HL-60 (cell line): Measurements from ENCODE around the gene TPGS2.
A peak's percentile ranks its signal among the peaks of the same experiment; 100 is the strongest.

Experiments
- DNase-seq, 2 experiments: peaks; one replicate each; pipeline ENCODE4 v3.0.0-alpha.2; 2010 to 2020; ENCODE audit warnings: low read depth in 1 of 2, low spot score in 1 of 2
- H3K27ac ChIP-seq: fragments of 250-450 bp; sonication (Bioruptor Pico); replicated peaks from 2 replicates; pipeline ENCODE4 v1.5.1; 2020; ENCODE audit warnings: mild to moderate bottlenecking, moderate library complexity
- H3K27me3 ChIP-seq: fragments of 250-450 bp; sonication (Bioruptor Pico); 2 replicates; pipeline ENCODE4 v1.5.1; 2021; ENCODE audit warnings: mild to moderate bottlenecking, moderate library complexity; ENCODE audit not compliant: insufficient read depth, poor library complexity, severe bottlenecking
- H3K4me3 ChIP-seq: replicated peaks from 2 replicates; pipeline ENCODE4 v1.5.1; 2011; ENCODE audit warnings: mild to moderate bottlenecking, control low read depth, low read length; ENCODE audit not compliant: insufficient read depth
- GABPA ChIP-seq: IDR thresholded peaks from 2 replicates; pipeline ENCODE4 v1.6.1; 2012; ENCODE audit warnings: low read depth
- POLR2AphosphoS5 ChIP-seq: IDR thresholded peaks from 2 replicates; pipeline ENCODE4 v1.6.1; 2012; ENCODE audit warnings: low read depth
- SPI1 ChIP-seq: IDR thresholded peaks from 2 replicates; pipeline ENCODE4 v1.6.1; 2012; ENCODE audit warnings: low read depth, mild to moderate bottlenecking, borderline replicate concordance
- TF ChIP-seq, protein P1 (sequence below): IDR thresholded peaks from 2 replicates; pipeline ENCODE4 v1.6.1; 2012; ENCODE audit warnings: low read depth; ENCODE audit not compliant: insufficient replicate concordance
- TF ChIP-seq, protein P2 (sequence below): IDR thresholded peaks from one replicate; pipeline ENCODE4 v1.5.1; 2011; ENCODE audit warnings: low read length, control low read depth, inconsistent platforms; ENCODE audit not compliant: insufficient read depth

Gene TPGS2

DNA sequence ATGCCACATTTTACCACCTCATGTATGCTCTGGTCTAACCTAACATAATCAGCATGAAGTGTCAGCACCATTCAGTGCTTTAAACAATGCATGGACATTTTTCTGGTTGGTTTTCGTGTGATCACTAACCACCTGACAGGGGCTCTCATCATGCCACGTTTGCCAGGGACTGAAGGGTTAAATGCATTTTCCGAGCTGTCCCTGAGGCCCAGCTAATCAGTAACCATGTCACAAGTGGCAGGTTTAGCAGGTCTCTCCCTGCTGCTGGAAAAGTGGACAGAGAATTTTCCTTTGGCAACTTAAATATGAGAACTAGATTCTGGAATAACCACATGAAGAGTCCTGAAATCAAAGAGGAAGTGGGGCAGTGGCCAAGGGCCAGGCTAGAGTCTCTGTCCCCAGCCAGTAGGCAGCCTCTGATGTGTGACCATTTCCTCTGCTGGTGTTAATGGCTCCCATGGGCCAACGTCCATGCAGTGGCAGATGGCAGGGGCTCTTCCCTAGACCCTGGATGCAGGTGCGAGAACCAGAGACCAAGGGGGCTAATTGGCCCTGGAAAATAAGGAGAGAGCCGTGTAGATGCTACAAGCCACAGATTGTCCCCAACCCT lies 69.5 kb downstream of the TPGS2 start:
- no peak overlapping the region for H3K4me3 ChIP-seq
- H3K27me3 ChIP-seq, result no peaks in the 10 kb centered on the region
- TF ChIP-seq, protein P1, sequence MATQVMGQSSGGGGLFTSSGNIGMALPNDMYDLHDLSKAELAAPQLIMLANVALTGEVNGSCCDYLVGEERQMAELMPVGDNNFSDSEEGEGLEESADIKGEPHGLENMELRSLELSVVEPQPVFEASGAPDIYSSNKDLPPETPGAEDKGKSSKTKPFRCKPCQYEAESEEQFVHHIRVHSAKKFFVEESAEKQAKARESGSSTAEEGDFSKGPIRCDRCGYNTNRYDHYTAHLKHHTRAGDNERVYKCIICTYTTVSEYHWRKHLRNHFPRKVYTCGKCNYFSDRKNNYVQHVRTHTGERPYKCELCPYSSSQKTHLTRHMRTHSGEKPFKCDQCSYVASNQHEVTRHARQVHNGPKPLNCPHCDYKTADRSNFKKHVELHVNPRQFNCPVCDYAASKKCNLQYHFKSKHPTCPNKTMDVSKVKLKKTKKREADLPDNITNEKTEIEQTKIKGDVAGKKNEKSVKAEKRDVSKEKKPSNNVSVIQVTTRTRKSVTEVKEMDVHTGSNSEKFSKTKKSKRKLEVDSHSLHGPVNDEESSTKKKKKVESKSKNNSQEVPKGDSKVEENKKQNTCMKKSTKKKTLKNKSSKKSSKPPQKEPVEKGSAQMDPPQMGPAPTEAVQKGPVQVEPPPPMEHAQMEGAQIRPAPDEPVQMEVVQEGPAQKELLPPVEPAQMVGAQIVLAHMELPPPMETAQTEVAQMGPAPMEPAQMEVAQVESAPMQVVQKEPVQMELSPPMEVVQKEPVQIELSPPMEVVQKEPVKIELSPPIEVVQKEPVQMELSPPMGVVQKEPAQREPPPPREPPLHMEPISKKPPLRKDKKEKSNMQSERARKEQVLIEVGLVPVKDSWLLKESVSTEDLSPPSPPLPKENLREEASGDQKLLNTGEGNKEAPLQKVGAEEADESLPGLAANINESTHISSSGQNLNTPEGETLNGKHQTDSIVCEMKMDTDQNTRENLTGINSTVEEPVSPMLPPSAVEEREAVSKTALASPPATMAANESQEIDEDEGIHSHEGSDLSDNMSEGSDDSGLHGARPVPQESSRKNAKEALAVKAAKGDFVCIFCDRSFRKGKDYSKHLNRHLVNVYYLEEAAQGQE, result no peak
- TF ChIP-seq POLR2AphosphoS5, result no peak
- TF ChIP-seq, protein P2, sequence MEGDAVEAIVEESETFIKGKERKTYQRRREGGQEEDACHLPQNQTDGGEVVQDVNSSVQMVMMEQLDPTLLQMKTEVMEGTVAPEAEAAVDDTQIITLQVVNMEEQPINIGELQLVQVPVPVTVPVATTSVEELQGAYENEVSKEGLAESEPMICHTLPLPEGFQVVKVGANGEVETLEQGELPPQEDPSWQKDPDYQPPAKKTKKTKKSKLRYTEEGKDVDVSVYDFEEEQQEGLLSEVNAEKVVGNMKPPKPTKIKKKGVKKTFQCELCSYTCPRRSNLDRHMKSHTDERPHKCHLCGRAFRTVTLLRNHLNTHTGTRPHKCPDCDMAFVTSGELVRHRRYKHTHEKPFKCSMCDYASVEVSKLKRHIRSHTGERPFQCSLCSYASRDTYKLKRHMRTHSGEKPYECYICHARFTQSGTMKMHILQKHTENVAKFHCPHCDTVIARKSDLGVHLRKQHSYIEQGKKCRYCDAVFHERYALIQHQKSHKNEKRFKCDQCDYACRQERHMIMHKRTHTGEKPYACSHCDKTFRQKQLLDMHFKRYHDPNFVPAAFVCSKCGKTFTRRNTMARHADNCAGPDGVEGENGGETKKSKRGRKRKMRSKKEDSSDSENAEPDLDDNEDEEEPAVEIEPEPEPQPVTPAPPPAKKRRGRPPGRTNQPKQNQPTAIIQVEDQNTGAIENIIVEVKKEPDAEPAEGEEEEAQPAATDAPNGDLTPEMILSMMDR, result no peak
- peak; percentile 75 for TF ChIP-seq SPI1
- no peak for TF ChIP-seq GABPA
- DNase-seq, result no peak
- H3K27ac ChIP-seq, result no peak overlapping the region

DNA sequence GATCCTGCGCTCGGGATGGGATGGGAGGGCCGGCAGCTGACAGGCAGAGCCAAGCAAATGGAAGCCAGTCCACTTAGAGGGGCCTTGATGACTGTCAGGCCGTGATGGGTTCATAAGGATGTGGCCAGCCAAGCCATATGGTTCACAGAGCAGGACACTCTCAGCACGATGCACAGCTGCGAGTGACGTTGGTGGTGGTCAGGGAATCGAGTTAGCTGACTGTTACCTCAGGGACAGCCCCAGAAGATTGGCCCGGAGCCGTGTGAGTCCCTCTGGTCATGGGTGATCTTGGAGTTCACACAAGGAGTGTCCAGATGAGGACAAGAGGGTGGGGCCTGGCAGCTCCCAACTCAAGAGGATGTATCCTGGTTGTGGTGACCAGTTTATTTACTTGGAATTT lies 70.2 kb downstream of the TPGS2 start:
- H3K27me3 ChIP-seq, result no peaks in the 10 kb centered on the region
- H3K27ac ChIP-seq, result no peak overlapping the region
- no peak overlapping the region for H3K4me3 ChIP-seq
- no peak for DNase-seq
- TF ChIP-seq, protein P1, result no peak
- TF ChIP-seq SPI1 (no peak), GABPA (no peak), POLR2AphosphoS5 (no peak)
- TF ChIP-seq, protein P2, result no peak

DNA sequence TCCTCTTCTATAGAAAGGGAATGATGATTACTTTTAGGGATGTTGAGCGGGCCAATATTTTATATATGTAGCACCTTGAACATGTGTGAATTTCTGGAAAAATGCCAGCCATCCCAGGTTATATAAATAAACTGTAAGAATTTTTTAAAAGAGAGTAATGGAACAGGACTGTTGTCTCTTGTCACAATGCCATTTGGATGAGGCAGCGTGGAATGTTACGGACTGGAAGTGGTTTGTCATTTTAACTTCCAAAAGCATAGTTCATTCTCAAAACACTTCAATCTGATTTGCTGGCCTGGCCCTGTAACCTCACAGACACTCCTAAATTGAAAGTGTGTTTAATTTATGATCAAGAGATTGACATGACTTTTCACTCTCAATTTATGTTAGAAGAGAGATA lies 70.8 kb downstream of the TPGS2 start:
- TF ChIP-seq, protein P1, result no peak
- TF ChIP-seq SPI1, result no peak
- no peak for TF ChIP-seq GABPA
- TF ChIP-seq, protein P2, result no peak
- TF ChIP-seq POLR2AphosphoS5, result no peak
- no peaks in the 10 kb centered on the region for H3K27me3 ChIP-seq
- H3K27ac ChIP-seq, result no peak overlapping the region
- no peak overlapping the region for H3K4me3 ChIP-seq
- no peak for DNase-seq
